Measurements from ENCODE around the gene KLRC4. TPM values are rescaled to one million over a fixed set of nuclear protein-coding genes. Genes with fewer than 3 reads are reported as not detected.
"Not testable (repeated sequence)": the region's sequence is repeated elsewhere in the genome, so short reads cannot be mapped to it uniquely, and the experiment has no call there.

KLRC4 gene
- total RNA-seq, 1 donor from 2014 or later: not detected

DNA sequence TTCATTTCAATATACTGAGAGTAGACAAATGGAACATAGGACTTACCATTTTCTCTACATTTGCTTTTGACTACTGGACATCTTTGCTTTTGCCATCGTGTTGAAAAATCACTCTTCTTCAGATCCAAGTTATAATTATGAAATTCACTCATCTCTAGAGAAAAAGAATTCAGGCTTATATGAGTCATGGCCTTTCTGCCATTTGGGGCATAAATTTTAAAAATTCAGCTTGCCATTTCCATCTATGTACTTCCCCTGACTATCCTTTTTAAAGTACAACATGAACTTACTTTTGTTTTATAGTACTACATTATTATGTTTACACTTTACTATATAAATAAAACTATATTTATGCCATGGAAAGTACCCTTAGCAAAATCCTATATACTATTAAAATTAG is 22.7 kb downstream of the KLRC4 start:
- TF ChIP-seq, protein P1, sequence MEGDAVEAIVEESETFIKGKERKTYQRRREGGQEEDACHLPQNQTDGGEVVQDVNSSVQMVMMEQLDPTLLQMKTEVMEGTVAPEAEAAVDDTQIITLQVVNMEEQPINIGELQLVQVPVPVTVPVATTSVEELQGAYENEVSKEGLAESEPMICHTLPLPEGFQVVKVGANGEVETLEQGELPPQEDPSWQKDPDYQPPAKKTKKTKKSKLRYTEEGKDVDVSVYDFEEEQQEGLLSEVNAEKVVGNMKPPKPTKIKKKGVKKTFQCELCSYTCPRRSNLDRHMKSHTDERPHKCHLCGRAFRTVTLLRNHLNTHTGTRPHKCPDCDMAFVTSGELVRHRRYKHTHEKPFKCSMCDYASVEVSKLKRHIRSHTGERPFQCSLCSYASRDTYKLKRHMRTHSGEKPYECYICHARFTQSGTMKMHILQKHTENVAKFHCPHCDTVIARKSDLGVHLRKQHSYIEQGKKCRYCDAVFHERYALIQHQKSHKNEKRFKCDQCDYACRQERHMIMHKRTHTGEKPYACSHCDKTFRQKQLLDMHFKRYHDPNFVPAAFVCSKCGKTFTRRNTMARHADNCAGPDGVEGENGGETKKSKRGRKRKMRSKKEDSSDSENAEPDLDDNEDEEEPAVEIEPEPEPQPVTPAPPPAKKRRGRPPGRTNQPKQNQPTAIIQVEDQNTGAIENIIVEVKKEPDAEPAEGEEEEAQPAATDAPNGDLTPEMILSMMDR (IDR thresholded peaks at IDR 0.05; ENCODE audit: unreplicated experiment): no peak
- no peaks in the 10 kb centered on the region for H3K4me1 Mint-ChIP-seq (ENCODE audit: unreplicated experiment)
- DNase-seq (ENCODE audit: low spot score): no peak
- no peaks in the 10 kb centered on the region for H3K27me3 Mint-ChIP-seq (ENCODE audit: unreplicated experiment)
- no peak overlapping the region for H3K4me3 Mint-ChIP-seq (ENCODE audit: unreplicated experiment)
- no peaks in the 10 kb centered on the region for H3K36me3 Mint-ChIP-seq (ENCODE audit: low read depth, unreplicated experiment)
- H3K27ac Mint-ChIP-seq (ENCODE audit: unreplicated experiment): no peak overlapping the region
- no peaks in the 10 kb centered on the region for H3K9me3 Mint-ChIP-seq (ENCODE audit: unreplicated experiment)

DNA sequence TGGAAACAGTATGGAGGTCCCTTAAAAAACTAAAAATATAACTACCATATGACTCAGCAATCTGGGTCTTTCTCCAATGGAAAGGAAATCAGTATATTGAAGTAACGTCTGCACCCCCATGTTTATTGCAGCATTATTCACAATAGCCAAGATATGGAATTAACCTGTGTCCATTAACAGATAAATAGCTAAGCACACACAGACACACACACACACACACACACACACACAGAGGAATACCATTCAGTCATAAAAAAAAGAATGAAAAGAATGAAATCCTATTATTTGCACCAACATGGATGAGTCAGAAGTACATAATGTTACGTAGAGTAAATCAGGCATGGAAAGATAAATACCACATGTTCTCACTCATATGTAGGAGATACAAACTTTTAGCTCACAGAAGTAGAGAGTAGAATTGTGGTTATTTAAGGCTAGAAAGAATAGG is 24.4 kb downstream of the KLRC4 start:
- no peaks in the 10 kb centered on the region for H3K36me3 Mint-ChIP-seq (ENCODE audit: low read depth, unreplicated experiment)
- H3K27ac Mint-ChIP-seq (ENCODE audit: unreplicated experiment): no peak overlapping the region
- no peaks in the 10 kb centered on the region for H3K27me3 Mint-ChIP-seq (ENCODE audit: unreplicated experiment)
- TF ChIP-seq, protein P1 (IDR thresholded peaks at IDR 0.05; ENCODE audit: unreplicated experiment): no peak
- no peak for DNase-seq (ENCODE audit: low spot score)
- no peak overlapping the region for H3K4me3 Mint-ChIP-seq (ENCODE audit: unreplicated experiment)
- no peaks in the 10 kb centered on the region for H3K9me3 Mint-ChIP-seq (ENCODE audit: unreplicated experiment)
- H3K4me1 Mint-ChIP-seq (ENCODE audit: unreplicated experiment): no peaks in the 10 kb centered on the region

DNA sequence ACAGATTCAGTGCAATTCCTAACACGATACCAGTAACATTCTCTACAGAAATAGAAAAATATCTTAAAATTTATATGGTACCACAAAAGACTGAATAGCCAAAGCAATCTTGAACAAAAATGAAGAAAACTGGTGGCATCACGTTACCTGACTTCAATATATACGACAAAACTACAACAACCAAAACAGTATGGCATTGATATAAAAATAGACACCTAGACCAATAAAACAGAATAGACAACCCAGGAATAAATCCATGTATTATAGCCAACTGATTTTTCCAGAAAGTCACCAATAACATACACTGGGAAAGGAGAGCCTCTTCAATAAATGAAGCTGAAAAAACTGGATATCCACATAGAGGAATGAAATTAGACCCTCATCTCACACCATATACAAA is 25.4 kb downstream of the KLRC4 start:
- no peak for DNase-seq (ENCODE audit: low spot score)
- TF ChIP-seq, protein P1 (IDR thresholded peaks at IDR 0.05; ENCODE audit: unreplicated experiment): no peak
- H3K4me1 Mint-ChIP-seq (ENCODE audit: unreplicated experiment): no peaks in the 10 kb centered on the region

DNA sequence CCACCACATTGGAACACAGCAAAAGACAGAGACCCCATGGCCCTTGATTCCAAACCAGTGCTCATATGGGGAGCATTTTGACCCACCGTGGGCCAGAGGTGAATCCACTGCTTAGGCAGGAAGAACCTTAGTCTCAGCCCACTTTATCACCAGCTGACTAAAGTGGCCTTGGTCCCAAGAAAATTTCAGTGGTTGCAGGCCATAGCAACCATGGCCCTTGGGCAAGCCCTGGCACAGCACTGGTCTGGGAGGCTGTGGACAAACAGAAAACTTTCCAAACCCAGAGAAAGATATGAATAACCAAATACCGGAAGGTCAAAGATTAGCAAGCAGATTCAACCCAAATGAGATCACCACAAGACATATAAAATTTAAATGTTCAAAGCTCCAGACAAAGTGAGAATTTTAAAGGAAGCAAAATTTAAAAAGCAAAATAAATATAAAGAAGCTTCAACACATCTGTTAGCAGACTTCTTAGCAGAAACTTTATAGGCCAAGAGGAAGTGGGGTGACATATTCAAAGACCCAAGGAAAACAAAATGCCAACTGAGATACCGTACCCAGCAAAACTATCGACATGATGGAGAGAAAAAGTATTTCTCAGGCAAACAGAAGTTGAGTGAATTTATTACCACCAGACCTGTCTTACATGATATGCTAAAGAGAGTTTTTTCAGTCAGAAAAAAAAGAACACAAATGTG is 27.5 kb downstream of the KLRC4 start:
- Mint-ChIP-seq H3K9me3 (ENCODE audit: unreplicated experiment) (no peaks in the 10 kb centered on the region), H3K4me3 (ENCODE audit: unreplicated experiment) (no peak overlapping the region), H3K27me3 (ENCODE audit: unreplicated experiment) (no peaks in the 10 kb centered on the region), H3K4me1 (ENCODE audit: unreplicated experiment) (no peaks in the 10 kb centered on the region), H3K27ac (ENCODE audit: unreplicated experiment) (no peak overlapping the region), H3K36me3 (ENCODE audit: low read depth, unreplicated experiment) (no peaks in the 10 kb centered on the region)
- DNase-seq (ENCODE audit: low spot score): no peak
- TF ChIP-seq, protein P1 (IDR thresholded peaks at IDR 0.05; ENCODE audit: unreplicated experiment): no peak

More for the DNA sequence above, 25.4 kb downstream of the KLRC4 start:
- Mint-ChIP-seq H3K27me3 (ENCODE audit: unreplicated experiment) (no peaks in the 10 kb centered on the region), H3K36me3 (ENCODE audit: low read depth, unreplicated experiment) (no peaks in the 10 kb centered on the region), H3K4me3 (ENCODE audit: unreplicated experiment) (no peak overlapping the region), H3K27ac (ENCODE audit: unreplicated experiment) (no peak overlapping the region), H3K9me3 (ENCODE audit: unreplicated experiment) (no peaks in the 10 kb centered on the region)

DNA sequence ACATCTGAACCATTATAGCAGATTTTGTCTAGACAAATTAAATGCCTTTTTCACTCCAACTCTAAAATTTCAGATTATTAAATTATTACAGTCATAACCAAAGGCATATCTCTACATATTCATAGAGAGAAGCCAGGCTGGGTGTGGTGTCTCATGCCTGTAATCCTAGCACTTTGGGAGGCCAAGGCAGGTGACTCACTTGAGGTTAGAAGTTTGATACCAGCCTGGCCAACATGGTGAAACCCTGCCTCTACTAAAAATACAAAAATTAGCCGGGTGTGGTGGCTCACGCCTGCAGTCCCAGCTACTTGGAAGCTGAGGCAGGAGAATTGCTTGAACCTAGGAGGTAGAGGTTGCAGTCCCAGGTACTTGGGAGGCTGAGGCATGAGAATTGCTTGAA is 30.8 kb downstream of the KLRC4 start:
- H3K9me3 Mint-ChIP-seq (ENCODE audit: unreplicated experiment); H3K27ac Mint-ChIP-seq (ENCODE audit: unreplicated experiment); H3K4me3 Mint-ChIP-seq (ENCODE audit: unreplicated experiment); DNase-seq (ENCODE audit: low spot score); H3K27me3 Mint-ChIP-seq (ENCODE audit: unreplicated experiment); H3K4me1 Mint-ChIP-seq (ENCODE audit: unreplicated experiment); H3K36me3 Mint-ChIP-seq (ENCODE audit: low read depth, unreplicated experiment): not testable (repeated sequence)

Measured in endothelial cell (in vitro differentiated cells).